PFSK-1 (cell line): Measurements from ENCODE around the gene KCNK13.

Source experiments
- FOXP2 ChIP-seq: optimal IDR thresholded peaks from 2 replicates; pipeline ENCODE3; 2011; ENCODE audit warnings: borderline replicate concordance, control low read depth, inconsistent platforms; ENCODE audit not compliant: insufficient read depth; ENCODE audit errors: extremely low read length, extremely low read depth
- POLR2AphosphoS5 ChIP-seq: IDR thresholded peaks from 2 replicates; pipeline ENCODE4 v1.6.1; 2012; ENCODE audit warnings: low read depth, mild to moderate bottlenecking, control low read depth, low read length, moderate library complexity
- REST ChIP-seq, 2 experiments: IDR thresholded peaks; 2 replicates each; pipeline versions ENCODE4 v1.6.1 to v1.8.0; 2011 to 2012; ENCODE audit warnings: low read depth in 2 of 2, low read length in 2 of 2, control low read depth in 1 of 2, inconsistent platforms in 1 of 2, mild to moderate bottlenecking in 1 of 2, moderate library complexity in 1 of 2; ENCODE audit not compliant: insufficient read depth in 1 of 2
- SIN3A ChIP-seq: IDR thresholded peaks from 2 replicates; pipeline ENCODE4 v1.6.1; 2012; ENCODE audit warnings: mild to moderate bottlenecking, low read length, moderate library complexity, borderline replicate concordance; ENCODE audit not compliant: insufficient read depth
- TAF1 ChIP-seq: IDR thresholded peaks from 2 replicates; pipeline ENCODE4 v1.6.1; 2012; ENCODE audit warnings: low read length, control low read depth, borderline replicate concordance; ENCODE audit not compliant: insufficient read depth

KCNK13 gene

GRCh38 chr14:90137807-90138206 lies 76.0 kb downstream of the KCNK13 start:
- TF ChIP-seq SIN3A (no peak), FOXP2 (no peak), POLR2AphosphoS5 (no peak), REST (IDR thresholded peaks at IDR 0.05; ENCODE audit: insufficient read depth in 1 of 2, low read depth in 2 of 2, low read length in 2 of 2) (no peak), TAF1 (no peak)

- TF ChIP-seq POLR2AphosphoS5 (no peak), TAF1 (no peak), SIN3A (no peak), FOXP2 (no peak)
Measured at GRCh38 chr14:90139199-90139598, 77.4 kb downstream of the KCNK13 start.

- TF ChIP-seq FOXP2 (no peak), POLR2AphosphoS5 (no peak), SIN3A (no peak), REST (IDR thresholded peaks at IDR 0.05; ENCODE audit: insufficient read depth in 1 of 2, low read depth in 2 of 2, low read length in 2 of 2) (no peak), TAF1 (no peak)
Measured at GRCh38 chr14:90140298-90140955, 78.6 kb downstream of the KCNK13 start.

GRCh38 chr14:90140956-90141316 lies 79.1 kb downstream of the KCNK13 start:
- no peak for TF ChIP-seq REST (IDR thresholded peaks at IDR 0.05; ENCODE audit: insufficient read depth in 1 of 2, low read depth in 2 of 2, low read length in 2 of 2)
- no peak for TF ChIP-seq TAF1
- TF ChIP-seq SIN3A, result no peak
- no peak for TF ChIP-seq POLR2AphosphoS5
- no peak for TF ChIP-seq FOXP2

- TF ChIP-seq FOXP2 (no peak), REST (IDR thresholded peaks at IDR 0.05; ENCODE audit: insufficient read depth in 1 of 2, low read depth in 2 of 2, low read length in 2 of 2) (no peak), POLR2AphosphoS5 (no peak)
Measured at GRCh38 chr14:90153429-90153828, 91.6 kb downstream of the KCNK13 start.
